Stimulated activated CD4-positive, alpha-beta T cell treated with anti-CD3 and anti-CD28 coated beads, Interleukin-2, amount 100 ng/mL, for 4 hours (primary cell): ENCODE data around the gene CENPW.

Experiments used
- DNase-seq: peaks from one replicate; pipeline ENCODE4 v3.0.0-alpha.2; 2020; ENCODE audit warnings: low read depth

The CENPW gene

DNA sequence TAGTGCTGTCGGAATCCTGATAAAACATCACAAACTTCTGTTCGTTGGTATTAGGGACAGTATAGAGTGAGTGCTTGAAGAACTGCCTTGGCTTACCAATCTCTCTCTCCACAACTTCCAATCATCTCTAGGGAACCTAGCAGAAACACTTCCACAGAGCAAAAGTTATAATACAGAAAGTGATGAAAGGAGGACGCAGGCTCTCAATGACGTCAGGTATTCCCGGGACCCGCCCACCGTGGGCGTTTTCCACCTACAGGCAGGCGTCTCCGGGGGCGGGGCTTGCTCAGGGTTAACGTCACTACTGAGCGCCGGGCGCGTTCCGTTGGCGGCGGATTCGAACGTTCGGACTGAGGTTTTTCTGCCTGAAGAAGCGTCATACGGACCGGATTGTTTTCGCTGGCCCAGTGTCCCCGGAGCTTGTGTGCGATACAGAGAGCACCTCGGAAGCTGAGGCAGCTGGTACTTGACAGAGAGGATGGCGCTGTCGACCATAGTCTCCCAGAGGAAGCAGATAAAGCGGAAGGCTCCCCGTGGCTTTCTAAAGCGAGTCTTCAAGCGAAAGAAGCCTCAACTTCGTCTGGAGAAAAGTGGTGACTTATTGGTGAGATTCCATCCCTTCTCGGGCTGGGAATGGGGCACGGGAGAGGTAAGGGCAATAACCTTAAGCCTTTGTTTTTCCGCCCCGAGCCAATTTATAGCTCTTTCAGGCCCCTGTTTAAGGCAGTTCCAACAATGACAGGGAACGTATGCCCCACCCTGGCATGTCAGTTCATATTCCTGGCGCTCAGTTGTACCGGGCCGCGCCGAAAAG, at the start of gene CENPW:
Gene CENPW (plus strand): TSS at position 320 of the 814 bp plus-strand sequence. CDS start 159 bp downstream, at position 479.
- peak; percentile 92 for DNase-seq

DNA sequence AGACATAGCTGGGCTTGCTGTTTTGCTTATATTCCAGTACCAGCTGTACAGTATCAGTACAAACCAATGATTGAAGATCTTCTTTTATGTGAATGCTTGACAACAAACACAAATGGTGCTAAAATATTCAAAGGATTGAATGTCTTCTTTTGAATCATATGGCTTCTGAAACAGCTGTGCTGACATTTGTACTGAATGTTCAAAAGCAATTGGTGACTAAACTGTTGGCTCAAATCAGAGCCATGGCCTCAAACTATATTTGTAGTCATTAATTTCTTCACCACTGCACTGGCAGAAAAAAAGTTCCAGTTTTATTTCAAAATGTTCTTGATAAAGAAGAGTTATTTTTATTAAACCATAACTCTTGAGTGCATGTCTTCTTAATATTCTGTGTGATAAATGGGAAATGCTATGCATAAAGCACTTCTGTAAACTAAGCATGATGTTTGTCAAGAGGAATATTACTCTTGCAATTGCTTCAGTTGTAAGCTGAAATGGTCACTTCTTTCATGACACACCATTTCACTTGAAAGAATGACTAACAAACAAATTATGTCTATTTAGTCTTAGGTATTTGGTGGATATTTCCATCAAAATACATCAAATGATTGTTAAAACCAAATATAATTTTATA, 45.9 kb upstream of the CENPW start:
- DNase-seq, result no peak

DNA sequence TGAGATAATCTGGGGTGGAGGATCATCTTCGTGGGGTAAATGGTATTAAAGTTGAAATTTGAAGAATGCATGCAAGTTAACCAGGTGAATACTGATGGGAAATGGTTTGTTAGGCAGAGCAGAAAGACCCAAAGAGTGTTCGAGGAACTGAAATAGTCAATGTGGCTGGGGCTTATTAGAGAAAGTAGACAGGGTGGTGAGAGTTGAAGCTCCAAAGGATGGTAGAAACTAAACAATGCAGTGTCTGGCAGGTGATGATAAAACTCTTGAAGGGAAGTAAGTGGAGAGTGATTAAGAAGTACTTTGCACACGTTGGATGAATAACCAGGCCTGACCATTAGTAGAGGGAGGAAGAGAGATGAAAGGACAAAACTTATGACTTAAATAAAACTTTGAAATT, 39.8 kb upstream of the CENPW start:
- DNase-seq, result no peak

DNA sequence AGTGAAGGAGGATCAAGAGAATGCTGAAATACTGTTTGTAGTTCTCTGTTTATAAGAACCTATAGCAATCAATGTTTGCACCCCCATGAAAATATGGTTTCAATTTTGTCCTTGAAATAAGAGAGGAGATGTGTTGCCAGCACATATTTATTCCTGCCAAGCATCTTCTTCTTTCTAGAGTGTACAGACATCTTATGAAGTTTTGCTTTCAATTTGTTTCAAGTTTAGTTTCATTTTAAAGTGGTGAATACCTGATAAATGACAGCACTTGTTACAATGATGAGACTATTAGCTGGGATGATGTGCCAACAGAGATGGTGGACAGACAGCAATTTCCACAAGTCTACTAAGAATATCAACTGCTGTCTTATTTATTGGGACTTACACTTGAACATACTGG, 39.2 kb upstream of the CENPW start:
- no peak for DNase-seq

DNA sequence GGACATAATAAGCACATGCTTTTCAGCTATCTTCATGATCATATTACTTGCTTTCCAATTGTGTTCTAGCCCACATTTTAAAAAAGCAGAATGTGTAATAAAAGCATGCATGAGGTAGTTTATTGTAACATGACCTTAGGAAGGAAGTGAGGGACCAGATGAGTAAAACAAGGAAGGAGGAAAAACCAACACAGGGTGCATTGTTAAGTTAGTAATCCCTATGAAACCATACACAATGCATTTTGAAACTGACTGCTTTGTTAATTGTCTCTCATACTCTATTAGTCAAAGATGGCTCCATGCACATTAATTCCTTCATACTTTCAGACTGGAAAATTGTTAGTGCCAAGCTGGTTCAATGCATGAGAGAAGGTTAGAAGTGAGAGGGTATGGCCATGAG, 37.7 kb upstream of the CENPW start:
- DNase-seq, result no peak

DNA sequence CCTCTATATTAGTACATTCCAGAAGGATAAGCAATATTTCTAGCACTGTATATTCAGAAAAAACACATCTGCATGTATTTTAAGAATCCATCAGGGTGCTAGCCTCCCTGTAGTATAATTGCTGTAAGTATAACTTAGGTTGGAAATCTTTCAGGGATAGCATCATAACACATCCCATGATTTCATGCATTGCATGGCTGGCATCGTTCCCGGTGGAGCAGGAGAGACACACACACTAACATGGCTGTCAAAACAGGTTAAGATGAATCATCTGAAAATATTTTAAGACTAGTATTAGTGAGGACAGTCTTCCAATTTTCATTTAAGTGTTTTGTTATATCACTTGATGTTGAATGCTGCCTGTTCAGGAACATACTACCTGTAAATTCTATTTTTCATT, 32.1 kb upstream of the CENPW start:
- no peak for DNase-seq

DNA sequence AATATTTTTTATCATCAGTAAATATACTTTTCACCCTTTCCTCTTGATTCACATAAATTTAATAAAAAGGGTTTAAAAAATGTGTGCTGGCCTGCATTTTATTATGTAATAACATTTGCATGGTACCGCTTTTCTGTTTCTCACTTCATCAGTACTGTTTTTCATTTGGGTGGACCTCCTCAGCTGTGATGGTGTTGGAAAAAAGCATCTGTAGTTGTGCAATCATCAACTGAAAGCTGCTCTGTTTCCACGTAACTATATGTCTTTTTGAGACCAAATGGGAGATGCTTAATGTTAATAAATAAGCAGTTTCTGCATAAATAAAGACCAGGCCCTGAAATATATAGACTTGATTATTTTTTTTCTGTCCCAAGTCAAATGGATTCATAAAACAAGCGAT, 31.6 kb upstream of the CENPW start:
- DNase-seq, result no peak

DNA sequence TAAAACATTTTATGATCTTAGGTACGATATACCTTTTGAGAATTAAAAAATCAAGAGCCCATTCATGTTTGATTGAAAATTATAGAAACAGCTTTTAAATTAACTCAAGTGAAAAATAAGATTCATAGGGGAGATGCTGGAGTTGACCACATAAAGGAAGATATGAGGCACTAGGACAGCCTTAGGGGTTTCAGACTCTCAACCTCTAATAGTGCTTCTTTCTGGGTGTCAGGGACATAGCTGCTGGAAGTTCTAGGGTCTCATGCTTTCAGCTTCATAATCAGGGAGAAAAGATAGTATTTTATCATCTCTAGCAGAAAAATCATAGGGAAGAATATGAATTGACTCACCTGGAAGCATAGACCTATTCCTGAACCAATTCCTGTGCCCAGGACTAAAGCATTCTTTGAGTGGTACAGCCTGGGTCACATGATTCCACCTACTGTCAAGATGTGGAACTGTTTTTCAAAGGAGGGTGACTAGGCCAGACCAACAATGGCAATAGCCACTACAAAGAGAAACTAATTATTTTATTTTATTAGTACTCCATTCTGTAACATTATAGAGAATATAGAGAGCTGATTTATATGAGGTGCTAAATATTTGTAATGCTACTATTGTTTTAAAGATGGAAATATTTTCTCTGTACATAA, 27.8 kb upstream of the CENPW start:
- DNase-seq, result no peak

DNA sequence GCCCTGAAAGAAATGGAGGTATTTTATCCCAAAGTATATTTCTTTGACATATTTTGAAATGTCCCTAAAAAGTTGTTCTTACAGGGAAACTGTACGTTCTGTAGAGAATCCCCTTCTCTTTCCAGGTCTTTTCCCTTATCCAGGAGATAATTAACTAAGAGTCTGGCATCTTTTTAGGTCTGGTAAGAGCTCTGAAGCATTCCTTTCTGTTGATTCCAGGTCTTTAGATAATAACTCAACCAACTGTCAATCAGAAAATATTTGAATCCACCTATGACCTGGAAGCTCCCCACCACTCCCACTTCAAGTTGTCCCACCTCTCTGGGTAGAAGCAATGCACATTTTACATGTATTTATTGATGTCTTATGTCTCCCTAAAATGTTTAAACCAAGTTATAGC, 26.0 kb upstream of the CENPW start:
- DNase-seq, result no peak

DNA sequence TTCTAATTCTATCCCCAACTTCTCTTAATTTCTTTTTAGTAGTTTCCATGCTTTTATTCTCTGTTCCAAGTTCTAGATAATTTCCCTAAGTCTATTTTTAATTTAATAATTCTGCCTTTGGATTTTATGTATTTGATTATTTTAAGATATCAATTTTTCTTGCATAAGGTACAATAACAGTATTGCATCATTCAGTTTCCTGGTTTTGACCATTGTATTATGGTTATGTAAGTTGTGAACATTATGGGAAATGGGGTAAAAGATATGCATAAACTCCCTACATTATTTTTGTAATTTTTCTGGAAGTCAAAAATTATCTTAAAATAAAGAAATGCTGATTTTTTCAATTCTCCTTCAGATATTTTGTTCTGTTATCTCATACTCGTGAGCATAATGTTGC, 21.1 kb upstream of the CENPW start:
- no peak for DNase-seq

DNA sequence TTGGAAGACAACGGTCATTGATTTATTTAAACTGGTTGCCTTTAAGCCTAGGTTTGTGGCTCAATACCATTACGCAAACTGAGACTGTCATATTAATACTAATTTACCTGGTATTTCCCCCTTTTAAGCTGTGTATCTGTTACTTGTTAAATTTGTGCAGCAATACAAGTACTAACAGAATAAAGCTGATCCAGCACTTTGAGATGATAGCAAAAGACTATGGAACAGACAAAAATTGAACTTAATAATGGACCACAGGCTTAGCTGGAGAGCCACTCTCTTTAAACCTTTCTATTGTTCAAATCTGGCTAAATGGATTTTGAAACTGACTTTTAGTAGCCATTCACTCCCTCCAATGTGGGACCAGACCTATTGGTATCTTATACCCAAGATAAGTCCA, 6.2 kb upstream of the CENPW start:
- DNase-seq, result no peak

DNA sequence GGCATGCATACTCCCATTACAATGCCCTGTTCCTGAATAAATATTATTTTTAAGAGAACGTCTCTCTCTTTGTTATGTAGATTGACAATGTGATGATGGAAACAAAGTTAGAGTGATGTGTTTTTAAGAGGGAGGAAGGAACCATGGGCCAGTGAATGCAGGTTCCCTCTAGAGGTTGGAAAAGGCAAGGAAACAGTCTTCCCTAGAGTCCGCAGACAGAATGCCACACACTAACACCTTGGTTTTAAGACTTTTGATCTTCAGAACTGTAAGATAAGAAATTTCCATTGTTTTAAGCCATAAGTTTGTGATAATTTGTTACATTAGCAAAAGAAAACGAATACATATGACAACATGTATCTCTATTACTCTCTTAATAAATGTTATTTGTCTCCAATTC, 4.7 kb upstream of the CENPW start:
- DNase-seq, result no peak

DNA sequence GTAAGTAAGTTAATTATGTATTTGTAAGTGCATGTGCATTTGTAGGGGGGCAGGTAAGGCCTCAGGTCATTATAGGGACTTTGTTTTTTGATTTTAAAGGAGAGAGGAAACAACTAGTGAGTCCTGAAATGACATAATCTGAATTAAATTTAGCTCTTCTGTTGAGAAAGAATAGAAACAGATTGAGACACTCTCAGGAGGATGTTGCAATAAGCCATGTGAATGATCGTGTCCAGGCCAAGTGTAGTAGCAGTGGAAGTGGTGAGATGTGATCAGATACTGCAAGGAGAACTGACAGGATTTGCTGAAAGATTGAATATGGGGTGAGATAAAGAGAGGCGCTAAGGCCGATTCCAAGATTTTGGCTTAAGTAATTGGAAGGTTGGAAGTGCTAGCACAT, 2.6 kb upstream of the CENPW start:
- DNase-seq, result no peak

DNA sequence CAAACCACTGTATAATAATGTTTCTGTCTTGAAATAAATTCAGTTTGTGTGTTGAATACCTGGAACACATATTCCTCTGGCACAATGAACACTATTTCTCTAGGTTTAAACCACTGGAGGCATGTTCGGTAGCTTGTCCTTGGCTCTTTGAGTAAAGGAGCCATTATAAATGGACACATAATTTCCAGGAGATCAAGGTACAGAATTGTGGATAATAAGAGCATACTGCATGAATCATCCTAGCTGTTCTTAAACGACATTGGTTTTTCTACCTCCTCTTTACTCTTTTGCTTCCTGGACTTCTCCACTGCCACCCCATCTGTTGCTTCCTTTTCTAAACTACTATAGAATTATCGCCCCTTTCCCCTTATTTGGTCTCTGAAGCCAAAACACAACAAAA, 1.2 kb downstream of the CENPW start:
- no peak for DNase-seq

DNA sequence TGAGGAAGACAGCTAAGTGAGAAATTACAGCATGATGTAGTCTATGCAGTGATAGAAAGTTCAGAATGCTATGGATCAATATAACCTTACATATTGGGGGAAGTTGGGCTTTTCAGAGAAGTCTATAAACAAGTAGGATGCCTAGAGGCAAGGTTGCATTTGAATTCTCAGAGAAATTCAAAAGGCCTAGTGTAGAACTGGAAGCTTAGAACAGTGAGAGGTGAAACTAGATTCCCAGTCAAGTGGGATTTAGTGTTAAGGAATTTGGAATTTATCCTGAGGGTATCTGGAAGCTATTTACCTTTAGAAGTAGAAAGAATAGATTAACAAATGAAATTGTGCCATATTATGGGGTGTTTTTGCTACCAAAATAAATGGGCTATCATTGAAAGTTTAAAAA, 4.3 kb downstream of the CENPW start:
- DNase-seq, result no peak

DNA sequence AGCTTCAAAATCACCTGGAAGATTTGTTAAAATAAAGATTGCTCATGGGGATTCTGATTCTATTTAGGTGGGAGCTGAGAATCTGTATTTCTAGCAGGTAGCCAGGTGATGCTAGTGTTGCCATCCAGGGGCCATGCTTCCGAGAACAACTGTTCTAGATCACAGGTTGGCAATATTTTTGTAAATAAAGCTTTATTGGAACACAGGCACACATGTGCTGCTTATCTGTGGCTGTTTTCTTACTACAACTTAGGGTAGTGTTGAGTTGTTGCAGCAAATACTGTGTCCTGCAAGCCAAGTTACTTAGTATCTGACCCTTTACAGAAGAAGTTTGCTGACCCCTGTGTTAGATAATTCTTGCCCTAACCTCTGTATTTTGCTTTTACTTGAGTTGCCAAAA, 12.0 kb downstream of the CENPW start:
- no peak for DNase-seq

DNA sequence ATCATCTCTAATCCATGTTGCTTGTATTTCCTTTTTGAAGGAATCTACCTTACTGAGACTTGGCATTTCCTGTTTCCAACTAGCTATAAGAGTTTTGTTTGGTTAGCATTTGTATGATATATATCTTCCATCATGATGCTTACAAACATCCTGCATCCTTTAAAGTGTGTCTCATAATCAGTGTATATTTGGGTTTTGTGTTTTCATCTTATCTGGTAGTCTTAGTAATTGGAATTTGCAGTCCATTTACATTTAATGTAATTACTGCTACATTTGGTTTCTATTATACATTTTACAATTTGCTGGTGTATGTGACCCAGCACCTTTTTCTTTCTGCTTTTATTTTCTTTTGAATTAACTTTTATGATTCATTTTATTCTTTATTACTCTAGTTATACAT, 12.6 kb downstream of the CENPW start:
- DNase-seq, result no peak

DNA sequence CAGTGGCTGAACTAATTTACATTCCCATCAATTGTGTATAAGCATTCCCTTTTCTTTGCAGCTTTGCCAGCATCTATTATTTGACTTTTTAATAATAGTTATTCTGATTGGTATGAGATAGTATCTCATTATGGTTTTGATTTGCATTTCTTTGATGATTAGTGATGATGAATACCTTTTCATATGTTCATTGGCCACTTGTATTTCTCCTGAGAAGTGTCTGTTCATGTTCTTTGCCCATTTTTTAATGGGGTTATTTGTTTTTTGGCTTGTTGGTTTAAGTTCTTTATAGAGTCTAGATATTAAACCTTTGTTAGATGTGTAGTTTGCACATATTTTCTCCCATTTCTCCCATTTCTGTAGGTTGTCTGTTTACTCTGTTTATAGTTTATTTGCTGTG, 16.6 kb downstream of the CENPW start:
- no peak for DNase-seq

DNA sequence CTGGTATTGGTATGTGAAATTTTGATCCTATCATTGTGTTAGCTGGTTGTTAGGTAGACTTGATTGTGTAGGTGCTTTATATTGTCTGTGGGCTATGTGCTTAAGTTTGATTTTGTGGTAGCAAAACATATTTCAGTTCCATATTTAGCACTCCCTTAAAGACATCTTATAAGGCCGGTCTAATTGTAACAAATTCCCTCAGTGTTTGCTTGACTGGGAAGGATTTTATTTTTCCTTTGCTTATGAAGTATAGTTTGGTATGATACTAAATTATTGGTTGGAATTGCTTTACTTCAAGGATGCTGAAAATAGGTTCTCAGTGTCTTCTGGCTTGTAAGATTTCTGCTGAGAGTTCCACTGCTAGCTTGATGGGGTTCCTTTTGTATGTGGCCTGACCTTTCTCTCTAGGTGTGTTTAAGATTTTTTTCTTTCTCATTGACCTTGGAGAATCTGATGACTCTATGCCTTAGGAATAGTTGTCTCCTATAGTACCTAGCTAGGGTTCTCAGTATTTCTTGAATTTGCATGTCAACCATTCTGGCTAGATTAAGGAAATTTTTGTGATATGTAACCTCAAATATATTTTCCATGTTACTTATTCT, 20.1 kb downstream of the CENPW start:
- no peak for DNase-seq

DNA sequence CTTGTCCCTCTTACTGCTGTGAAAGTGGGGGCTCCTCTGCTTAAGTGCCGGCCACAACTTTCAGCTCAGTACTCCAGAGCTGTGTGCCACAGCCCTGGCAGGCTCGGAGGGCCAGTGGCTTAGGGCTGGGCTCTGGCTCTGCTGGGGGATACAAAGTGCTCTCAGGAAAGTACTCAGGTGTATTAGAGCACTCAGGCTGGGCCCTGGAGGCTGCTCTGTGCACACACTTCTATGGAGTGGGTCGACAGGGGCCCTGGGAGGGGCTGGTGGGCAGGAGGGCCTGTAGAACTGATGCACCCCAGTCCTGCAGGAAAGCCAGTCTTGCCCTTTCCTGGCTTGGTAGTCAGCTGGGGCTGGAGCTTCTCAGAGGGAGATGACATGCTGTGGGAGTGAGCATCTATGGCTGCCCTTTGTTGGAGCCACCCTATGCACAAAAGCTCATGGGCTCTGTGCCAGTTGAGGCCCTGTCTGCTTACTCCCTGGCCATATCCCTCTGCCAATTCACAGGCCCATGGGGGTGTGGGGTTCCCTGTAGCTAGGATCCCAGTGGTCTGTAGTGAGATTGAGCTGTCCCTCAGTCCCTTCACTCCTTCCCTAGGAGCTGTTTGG, 22.0 kb downstream of the CENPW start:
- no peak for DNase-seq

DNA sequence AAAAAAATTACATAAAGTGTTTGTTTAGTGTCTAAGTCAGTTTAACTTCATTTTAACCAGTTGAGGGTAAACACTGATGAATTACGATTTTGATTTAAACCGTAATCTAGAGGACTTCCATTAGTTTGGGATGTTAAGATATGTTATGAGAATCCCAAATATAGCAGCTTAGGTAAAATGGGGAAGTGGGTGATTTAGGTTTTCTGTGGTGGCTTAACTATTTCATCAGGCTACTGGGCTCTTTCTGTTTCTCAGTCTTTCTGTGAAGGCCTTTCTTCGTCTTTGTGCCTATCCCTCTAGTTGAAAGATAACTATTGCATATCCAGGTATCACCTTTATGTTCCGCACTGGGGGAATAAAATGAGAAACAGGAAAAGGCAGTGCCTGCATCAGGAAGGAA, 27.9 kb downstream of the CENPW start:
- no peak for DNase-seq

DNA sequence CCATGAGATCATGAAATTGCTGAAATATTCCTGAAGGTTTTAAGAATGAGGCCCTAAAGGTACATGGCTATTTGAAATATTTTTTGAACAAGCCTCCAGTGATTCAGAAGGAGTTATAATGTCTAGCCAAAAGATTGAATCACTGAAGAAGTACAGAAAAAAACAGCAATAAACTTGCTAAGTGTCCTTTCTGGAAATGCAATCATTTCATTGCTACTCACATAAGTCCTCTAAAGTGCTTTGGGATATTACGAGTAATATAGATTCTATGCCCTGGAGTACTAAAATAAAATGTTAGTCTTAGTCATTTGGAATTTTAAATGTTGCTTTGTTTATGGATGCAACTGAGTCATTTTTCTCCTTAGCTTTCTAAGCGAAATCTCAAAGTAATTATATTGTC, 32.7 kb downstream of the CENPW start:
- no peak for DNase-seq

DNA sequence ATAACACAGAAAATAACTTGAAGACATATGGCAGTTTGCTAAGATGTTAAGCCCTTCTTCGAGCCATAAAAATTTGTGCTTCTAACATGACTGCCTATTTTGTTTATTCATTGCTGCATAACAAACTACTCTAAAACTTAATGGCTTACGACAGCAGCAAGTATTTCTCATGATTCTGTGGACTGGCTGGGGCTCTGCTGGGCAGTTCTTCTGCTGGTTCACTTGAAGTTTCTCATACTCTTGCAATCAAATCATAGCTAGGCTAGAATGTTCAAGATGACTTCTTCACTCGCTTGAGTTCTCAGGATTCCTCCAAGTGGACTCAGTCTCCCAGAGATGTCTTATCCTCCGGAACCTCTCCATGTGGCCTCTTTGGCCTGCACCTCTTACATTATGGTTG, 33.4 kb downstream of the CENPW start:
- DNase-seq, result no peak
